Measurements from ENCODE around the gene COMMD6.

COMMD6 gene

GRCh38 chr13:75521956-75522355 is 15.7 kb downstream of the COMMD6 start:
- DNase-seq (ENCODE audit: low spot score): no peak

GRCh38 chr13:75518439-75519088 is 19.1 kb downstream of the COMMD6 start:
- DNase-seq (ENCODE audit: low spot score): no peak

GRCh38 chr13:75514080-75514995 is 23.3 kb downstream of the COMMD6 start:
- DNase-seq (ENCODE audit: low spot score): no peak

DNA sequence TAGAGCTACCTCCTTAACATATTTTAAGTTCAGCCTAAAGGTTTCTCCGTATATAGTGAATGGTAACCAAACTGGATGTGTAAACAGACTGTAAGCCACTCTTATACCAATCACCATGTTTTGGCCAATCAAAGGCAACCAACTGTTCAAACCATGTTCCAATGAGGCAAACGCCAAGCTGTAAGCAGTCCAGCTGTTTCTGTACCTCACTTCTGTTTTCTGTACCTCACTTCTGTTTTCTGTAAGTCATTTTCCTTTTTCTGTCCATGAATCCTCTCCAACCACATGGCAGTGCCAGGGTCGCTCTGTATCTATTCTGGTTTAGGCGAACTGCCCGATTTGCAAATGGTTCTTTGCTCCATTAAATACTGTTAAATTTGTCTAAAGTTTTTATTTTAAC is 24.4 kb downstream of the COMMD6 start:
- no peak for DNase-seq (ENCODE audit: low spot score)

DNA sequence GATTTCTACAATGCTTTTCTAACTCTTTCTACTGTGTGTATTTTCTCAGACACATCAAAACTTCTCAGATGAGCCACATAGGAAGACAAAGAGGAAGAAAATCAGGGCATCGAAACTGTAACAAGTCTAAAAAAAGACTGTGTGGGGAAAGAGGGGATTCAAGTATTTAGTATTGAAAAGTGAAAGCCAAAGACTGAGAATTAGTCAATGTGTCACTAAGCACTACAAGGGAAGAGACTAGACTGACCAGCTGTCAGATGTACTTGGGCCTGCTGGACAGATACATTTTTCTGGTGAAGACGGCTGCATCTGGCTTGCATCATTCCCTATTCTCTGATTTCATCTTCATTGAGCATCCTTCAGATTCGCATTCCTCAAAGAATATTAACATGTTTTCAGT is 25.4 kb downstream of the COMMD6 start:
- no peak for DNase-seq (ENCODE audit: low spot score)

GRCh38 chr13:75511051-75511625 is 26.5 kb downstream of the COMMD6 start:
- no peak for DNase-seq (ENCODE audit: low spot score)

GRCh38 chr13:75508002-75508548 is 29.6 kb downstream of the COMMD6 start:
- no peak for DNase-seq (ENCODE audit: low spot score)

GRCh38 chr13:75507027-75508001 is 30.3 kb downstream of the COMMD6 start:
- DNase-seq (ENCODE audit: low spot score): no peak

DNA sequence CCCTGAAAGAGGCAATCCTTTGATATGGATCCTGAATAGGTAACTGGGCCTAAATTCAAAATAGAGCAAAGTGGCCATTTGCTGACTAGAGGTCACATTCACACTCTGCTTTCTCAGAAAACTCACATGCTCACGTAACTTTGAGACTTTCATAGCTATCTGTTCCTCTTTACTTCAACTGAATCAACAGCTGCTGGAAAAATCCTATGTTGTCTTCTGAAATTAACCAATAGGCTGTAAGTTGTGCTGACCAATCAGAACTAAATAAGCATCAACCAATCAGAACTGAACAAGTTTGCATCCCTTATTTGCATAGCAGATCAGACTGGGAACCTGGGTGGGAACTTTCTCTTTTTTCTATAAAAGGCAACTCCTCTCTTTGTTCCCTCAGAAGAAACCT is 31.6 kb downstream of the COMMD6 start:
- DNase-seq (ENCODE audit: low spot score): no peak

GRCh38 chr13:75505327-75505726 is 32.3 kb downstream of the COMMD6 start:
- no peak for DNase-seq (ENCODE audit: low spot score)

- DNase-seq (ENCODE audit: low spot score): no peak
Observed at GRCh38 chr13:75495938-75496337, 41.7 kb downstream of the COMMD6 start.

GRCh38 chr13:75494491-75494890 is 43.1 kb downstream of the COMMD6 start:
- DNase-seq (ENCODE audit: low spot score): no peak

DNA sequence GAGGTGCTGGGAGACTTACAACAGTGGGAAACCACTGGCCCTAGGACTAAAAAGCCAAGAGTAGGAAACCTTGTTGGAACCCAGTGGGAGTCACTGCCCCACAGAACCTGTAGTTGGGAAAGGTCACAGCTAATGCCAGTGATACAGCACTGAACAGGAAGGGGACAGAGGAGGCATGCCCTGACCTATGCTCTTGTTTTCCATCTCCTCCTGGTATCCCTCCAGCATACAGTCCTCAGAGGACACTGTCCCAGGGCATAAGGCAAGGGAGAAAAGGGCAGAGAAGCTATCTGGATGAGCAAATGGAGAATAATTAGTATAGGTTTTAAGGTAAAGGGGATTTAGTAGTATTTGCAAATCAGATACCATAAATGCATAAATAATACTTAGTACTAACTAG is 44.5 kb downstream of the COMMD6 start:
- no peak for DNase-seq (ENCODE audit: low spot score)

DNA sequence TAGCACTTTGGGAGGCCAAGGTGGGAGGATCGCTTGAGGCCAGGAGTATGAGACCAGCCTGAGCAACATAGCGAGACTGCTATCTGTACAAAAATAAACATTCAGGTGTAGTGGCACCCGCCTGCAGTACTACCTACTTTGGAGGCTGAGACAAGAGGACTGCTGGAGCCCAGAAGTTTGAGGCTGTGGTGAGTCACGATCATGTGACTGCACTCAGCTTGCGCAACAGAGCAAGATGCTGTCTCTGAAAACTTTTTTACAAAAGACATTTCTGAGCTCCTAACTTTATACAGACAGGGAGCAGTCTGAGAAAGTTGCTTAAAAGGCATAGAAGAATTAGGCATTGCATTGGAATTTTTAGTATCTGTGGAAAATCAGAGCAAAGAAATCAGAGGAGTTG is 45.3 kb downstream of the COMMD6 start:
- DNase-seq (ENCODE audit: low spot score): no peak

- DNase-seq (ENCODE audit: low spot score): no peak
Observed at GRCh38 chr13:75491376-75491775, 46.3 kb downstream of the COMMD6 start.

DNA sequence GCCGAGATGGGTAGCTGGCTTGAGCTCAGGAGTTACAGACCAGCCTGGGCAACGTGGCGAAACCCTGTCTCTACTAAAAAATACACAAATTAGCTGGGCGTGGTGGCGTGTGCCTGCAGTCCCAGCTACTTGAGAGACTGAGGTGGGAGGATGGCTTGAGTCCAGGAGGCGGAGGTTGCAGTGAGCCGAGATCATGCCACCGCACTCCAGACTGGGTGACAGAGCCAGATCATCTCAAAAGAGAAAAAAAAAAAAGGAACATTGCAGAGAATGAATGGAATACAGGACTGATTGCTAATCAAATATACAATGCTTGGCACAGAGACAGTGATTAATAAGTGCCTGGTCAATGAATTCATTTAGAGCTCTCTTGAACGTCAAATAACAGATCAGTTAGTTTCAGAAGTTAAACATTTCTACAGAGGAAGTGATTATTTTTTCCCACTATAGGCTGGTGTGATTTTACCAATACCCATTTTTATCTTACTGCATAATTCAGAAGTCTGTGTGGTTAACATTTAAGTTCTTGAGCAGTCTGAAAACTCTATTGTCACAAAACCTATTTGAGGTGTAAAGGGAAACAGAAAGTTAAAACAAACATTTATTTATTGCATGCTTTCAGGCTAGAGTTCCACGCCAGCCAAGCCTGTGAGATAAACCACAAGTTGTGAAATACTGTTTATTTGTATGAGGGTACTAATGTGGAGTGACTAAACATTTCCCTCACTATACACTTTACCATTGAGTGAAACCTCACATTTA is 48.0 kb downstream of the COMMD6 start:
- no peak for DNase-seq (ENCODE audit: low spot score)

- DNase-seq (ENCODE audit: low spot score): no peak
Observed at GRCh38 chr13:75486146-75487062, 51.2 kb downstream of the COMMD6 start.

DNA sequence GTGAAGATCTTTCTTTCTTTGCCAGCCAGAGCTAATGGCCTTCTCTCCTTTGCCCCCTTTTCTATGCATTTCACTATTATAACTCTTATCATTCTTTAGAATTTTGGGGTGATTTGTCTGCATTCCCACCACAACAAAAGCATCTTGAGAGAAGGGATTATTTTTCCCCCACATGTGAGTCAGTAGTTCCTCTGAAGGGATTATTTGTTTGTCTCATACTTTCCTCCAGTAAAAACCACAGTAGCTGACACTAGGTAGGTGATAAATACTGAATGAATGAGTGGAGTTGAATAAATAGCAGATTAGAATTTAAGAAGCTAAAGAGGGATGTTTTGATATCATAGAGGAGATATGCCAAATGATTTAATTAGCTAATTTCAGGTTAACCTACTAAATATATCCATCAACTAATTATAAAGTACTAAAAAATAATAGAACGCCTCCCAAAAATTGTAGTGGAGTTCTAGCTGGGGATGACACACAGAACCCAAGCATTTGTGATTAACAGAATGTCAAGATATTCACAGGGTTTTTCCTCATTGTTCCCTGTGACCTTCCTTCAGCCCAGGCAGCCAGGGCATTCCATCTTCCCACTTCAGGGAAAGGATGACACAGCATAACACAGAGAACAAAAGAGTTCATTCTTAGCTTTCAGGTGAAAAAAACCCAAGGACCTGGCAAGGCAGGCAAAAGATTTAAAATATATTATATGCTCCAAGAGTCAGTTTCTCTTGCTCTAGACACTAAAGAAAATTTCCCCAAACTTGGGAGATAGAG is 52.2 kb downstream of the COMMD6 start:
- no peak for DNase-seq (ENCODE audit: low spot score)

DNA sequence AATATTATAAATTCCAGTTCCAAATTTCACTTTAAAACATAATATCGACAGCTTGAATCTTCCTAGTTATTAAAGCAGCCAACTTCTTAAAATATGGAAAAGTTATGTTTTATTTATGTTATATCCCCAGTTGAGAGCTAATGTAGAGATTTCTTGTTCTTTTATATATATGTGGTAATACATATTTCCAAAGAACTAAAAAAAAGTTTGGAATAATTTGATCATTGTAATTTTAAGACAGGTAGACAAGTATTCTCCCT is 54.9 kb downstream of the COMMD6 start:
- DNase-seq (ENCODE audit: low spot score): no peak
